ENCODE measurements around the gene TMEM147. TPM values are rescaled to one million over a fixed set of nuclear protein-coding genes. Genes with fewer than 3 reads are reported as not detected.

TMEM147 gene
- total and polyA plus RNA-seq, 4 donors, result 18.1 to 97.4 (median 44.7) TPM

DNA sequence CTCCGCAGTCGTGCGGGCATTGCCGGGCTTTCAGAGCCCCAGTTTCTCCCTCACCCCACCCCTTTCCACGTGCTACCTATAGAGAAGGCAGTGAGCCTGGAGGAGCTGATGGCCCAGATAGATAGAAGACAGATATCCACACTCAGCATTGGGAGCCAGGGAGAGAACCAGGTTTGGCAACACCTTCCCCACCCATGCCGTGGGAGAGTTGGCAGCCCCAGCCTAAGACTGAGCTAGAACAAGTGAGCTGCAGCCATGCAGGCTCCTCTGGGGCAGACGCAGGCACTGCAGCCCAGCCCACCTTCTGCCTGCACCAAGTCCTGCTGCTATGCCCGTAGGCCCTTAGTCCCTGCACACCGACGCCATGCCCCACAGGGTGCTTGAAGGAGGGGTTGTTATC lies 44.8 kb upstream of the TMEM147 start:
- H3K27me3 ChIP-seq (ENCODE audit: control insufficient read depth in 4 of 4, insufficient read depth in 4 of 4, low read length in 3 of 4), result no peaks in the 10 kb centered on the region
- H3K9me3 ChIP-seq (ENCODE audit: control insufficient read depth in 4 of 4, low read length in 3 of 4), result no peaks in the 10 kb centered on the region
- WGBS, result 93% methylated on average over 10 of the region's 10 CpGs
- TF ChIP-seq EGR1 (IDR thresholded peaks at IDR 0.05; ENCODE audit: low read depth in 2 of 2), result no peak
- TF ChIP-seq RXRA (IDR thresholded peaks at IDR 0.05), result no peak
- no peak for TF ChIP-seq HNF4A (conservative IDR thresholded peaks at IDR 0.05)
- no peak for TF ChIP-seq TAF1 (conservative IDR thresholded peaks at IDR 0.05)
- TF ChIP-seq HNF4G (IDR thresholded peaks at IDR 0.05), result no peak
- no peak for TF ChIP-seq GABPA (IDR thresholded peaks at IDR 0.05 in 1 of 2, conservative IDR thresholded peaks at IDR 0.05 in 1 of 2)
- TF ChIP-seq, protein P1, sequence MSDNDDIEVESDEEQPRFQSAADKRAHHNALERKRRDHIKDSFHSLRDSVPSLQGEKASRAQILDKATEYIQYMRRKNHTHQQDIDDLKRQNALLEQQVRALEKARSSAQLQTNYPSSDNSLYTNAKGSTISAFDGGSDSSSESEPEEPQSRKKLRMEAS (IDR thresholded peaks at IDR 0.05), result no peak
- TF ChIP-seq, protein P2, sequence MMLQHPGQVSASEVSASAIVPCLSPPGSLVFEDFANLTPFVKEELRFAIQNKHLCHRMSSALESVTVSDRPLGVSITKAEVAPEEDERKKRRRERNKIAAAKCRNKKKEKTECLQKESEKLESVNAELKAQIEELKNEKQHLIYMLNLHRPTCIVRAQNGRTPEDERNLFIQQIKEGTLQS (IDR thresholded peaks at IDR 0.05), result no peak
- TF ChIP-seq, protein P3, sequence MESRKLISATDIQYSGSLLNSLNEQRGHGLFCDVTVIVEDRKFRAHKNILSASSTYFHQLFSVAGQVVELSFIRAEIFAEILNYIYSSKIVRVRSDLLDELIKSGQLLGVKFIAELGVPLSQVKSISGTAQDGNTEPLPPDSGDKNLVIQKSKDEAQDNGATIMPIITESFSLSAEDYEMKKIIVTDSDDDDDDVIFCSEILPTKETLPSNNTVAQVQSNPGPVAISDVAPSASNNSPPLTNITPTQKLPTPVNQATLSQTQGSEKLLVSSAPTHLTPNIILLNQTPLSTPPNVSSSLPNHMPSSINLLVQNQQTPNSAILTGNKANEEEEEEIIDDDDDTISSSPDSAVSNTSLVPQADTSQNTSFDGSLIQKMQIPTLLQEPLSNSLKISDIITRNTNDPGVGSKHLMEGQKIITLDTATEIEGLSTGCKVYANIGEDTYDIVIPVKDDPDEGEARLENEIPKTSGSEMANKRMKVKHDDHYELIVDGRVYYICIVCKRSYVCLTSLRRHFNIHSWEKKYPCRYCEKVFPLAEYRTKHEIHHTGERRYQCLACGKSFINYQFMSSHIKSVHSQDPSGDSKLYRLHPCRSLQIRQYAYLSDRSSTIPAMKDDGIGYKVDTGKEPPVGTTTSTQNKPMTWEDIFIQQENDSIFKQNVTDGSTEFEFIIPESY (IDR thresholded peaks at IDR 0.05), result no peak
- TF ChIP-seq JUND (IDR thresholded peaks at IDR 0.05), result no peak
- no peak overlapping the region for H3K4me3 ChIP-seq (ENCODE audit: low read depth in 1 of 3, low read length in 3 of 3)
- H3K27ac ChIP-seq (ENCODE audit: low read depth in 1 of 2, low read length in 2 of 2), result no peak overlapping the region
- H3K9ac ChIP-seq (ENCODE audit: low read depth in 1 of 2, low read length in 2 of 2), result no peak overlapping the region
- peaks cover 0 to 6% (median 1%) of the 10 kb centered on the region in 4 donors for H3K4me1 ChIP-seq (ENCODE audit: control insufficient read depth in 4 of 4, insufficient read depth in 4 of 4, low read length in 3 of 4)
- H3K36me3 ChIP-seq (ENCODE audit: control insufficient read depth in 4 of 4, insufficient read depth in 3 of 4, low read depth in 1 of 4, low read length in 3 of 4), result no peaks in the 10 kb centered on the region
- no peak for DNase-seq (ENCODE audit: low spot score)

DNA sequence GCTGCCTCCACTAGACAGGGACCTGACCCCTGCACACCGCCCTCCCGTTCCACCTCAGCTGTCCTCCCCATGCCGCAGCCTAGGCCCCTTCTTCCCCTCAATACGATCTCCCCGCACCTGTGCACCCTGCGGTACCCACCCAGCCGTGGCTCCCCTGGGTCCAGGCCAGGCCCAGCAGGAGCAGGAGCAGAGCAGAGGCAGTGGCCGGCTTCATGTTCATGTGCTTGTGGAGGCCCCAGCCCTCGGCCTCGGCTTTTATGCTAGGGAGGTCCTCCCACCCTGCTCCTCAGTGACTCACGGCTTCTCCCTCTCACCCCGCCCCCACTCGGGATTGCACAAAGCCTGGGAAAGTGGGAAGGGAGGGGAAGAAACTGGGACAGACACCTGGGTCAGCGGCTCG lies 43.7 kb upstream of the TMEM147 start:
- H3K36me3 ChIP-seq (ENCODE audit: control insufficient read depth in 4 of 4, insufficient read depth in 3 of 4, low read depth in 1 of 4, low read length in 3 of 4), result no peaks in the 10 kb centered on the region
- no peaks in the 10 kb centered on the region for H3K27me3 ChIP-seq (ENCODE audit: control insufficient read depth in 4 of 4, insufficient read depth in 4 of 4, low read length in 3 of 4)
- TF ChIP-seq RAD21 (IDR thresholded peaks at IDR 0.05), result no peak
- TF ChIP-seq HNF4G (IDR thresholded peaks at IDR 0.05), result no peak
- no peak for TF ChIP-seq YY1 (IDR thresholded peaks at IDR 0.05)
- TF ChIP-seq, protein P1 (IDR thresholded peaks at IDR 0.05), result no peak
- TF ChIP-seq, protein P2 (IDR thresholded peaks at IDR 0.05), result no peak
- TF ChIP-seq, protein P3 (IDR thresholded peaks at IDR 0.05), result no peak
- TF ChIP-seq RXRA (IDR thresholded peaks at IDR 0.05), result no peak
- TF ChIP-seq, protein P4, sequence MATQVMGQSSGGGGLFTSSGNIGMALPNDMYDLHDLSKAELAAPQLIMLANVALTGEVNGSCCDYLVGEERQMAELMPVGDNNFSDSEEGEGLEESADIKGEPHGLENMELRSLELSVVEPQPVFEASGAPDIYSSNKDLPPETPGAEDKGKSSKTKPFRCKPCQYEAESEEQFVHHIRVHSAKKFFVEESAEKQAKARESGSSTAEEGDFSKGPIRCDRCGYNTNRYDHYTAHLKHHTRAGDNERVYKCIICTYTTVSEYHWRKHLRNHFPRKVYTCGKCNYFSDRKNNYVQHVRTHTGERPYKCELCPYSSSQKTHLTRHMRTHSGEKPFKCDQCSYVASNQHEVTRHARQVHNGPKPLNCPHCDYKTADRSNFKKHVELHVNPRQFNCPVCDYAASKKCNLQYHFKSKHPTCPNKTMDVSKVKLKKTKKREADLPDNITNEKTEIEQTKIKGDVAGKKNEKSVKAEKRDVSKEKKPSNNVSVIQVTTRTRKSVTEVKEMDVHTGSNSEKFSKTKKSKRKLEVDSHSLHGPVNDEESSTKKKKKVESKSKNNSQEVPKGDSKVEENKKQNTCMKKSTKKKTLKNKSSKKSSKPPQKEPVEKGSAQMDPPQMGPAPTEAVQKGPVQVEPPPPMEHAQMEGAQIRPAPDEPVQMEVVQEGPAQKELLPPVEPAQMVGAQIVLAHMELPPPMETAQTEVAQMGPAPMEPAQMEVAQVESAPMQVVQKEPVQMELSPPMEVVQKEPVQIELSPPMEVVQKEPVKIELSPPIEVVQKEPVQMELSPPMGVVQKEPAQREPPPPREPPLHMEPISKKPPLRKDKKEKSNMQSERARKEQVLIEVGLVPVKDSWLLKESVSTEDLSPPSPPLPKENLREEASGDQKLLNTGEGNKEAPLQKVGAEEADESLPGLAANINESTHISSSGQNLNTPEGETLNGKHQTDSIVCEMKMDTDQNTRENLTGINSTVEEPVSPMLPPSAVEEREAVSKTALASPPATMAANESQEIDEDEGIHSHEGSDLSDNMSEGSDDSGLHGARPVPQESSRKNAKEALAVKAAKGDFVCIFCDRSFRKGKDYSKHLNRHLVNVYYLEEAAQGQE (IDR thresholded peaks at IDR 0.05), result no peak
- no peak for TF ChIP-seq HNF4A (conservative IDR thresholded peaks at IDR 0.05)
- H3K4me1 ChIP-seq (ENCODE audit: control insufficient read depth in 4 of 4, insufficient read depth in 4 of 4, low read length in 3 of 4), result peaks cover 0 to 6% (median 1%) of the 10 kb centered on the region in 4 donors
- 89% methylated on average over 15 of the region's 15 CpGs for WGBS
- H3K4me3 ChIP-seq (ENCODE audit: low read depth in 1 of 3, low read length in 3 of 3), result no peak overlapping the region
- H3K9ac ChIP-seq (ENCODE audit: low read depth in 1 of 2, low read length in 2 of 2), result no peak overlapping the region
- no peak overlapping the region for H3K27ac ChIP-seq (ENCODE audit: low read depth in 1 of 2, low read length in 2 of 2)
- no peak for DNase-seq (ENCODE audit: low spot score)
- no peaks in the 10 kb centered on the region for H3K9me3 ChIP-seq (ENCODE audit: control insufficient read depth in 4 of 4, low read length in 3 of 4)
